VCaP (cell line): ENCODE data around the gene ATXN1.

Experiments
- H3K27ac ChIP-seq: fragments of 450-650 bp; 2 replicates; pipeline ENCODE4 v1.5.1; 2017
- TF ChIP-seq, protein P1 (sequence below): fragments of 450-650 bp; conservative IDR thresholded peaks from 2 replicates; pipeline ENCODE4 v1.5.1; 2017; ENCODE audit warnings: mild to moderate bottlenecking, moderate library complexity

ATXN1 gene

DNA sequence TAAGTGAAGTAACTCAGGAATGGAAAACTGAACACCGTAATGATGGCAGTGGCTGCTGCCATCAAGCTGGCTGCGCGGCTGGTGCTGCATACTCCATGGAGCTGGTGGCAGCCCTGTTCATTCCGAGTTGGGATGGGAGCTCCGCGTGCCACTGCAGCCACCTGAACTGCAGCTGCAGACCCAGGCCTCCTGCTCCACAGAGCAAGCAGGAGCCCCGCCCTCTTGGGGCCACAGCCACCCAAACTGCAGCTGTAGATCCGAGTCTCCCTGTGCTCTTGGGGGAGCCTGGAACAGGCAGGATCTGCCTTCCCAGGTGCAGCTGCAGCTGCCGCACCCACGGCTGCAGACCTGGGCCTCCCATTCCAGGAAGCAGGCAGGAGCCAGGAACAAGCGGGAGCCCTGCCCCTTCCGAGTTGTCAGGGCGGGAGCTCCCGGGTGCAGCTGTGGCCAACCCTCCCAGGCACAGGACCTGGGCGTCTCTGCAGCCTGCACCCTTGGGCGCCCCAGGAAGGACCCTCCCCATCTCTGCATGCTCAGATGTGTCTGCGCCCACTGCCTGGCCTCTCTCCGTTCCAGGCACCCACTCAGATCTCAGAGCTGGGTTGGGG lies 402.6 kb downstream of the ATXN1 start:
- H3K27ac ChIP-seq, result no peak overlapping the region
- TF ChIP-seq, protein P1, sequence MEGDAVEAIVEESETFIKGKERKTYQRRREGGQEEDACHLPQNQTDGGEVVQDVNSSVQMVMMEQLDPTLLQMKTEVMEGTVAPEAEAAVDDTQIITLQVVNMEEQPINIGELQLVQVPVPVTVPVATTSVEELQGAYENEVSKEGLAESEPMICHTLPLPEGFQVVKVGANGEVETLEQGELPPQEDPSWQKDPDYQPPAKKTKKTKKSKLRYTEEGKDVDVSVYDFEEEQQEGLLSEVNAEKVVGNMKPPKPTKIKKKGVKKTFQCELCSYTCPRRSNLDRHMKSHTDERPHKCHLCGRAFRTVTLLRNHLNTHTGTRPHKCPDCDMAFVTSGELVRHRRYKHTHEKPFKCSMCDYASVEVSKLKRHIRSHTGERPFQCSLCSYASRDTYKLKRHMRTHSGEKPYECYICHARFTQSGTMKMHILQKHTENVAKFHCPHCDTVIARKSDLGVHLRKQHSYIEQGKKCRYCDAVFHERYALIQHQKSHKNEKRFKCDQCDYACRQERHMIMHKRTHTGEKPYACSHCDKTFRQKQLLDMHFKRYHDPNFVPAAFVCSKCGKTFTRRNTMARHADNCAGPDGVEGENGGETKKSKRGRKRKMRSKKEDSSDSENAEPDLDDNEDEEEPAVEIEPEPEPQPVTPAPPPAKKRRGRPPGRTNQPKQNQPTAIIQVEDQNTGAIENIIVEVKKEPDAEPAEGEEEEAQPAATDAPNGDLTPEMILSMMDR, result no peak

DNA sequence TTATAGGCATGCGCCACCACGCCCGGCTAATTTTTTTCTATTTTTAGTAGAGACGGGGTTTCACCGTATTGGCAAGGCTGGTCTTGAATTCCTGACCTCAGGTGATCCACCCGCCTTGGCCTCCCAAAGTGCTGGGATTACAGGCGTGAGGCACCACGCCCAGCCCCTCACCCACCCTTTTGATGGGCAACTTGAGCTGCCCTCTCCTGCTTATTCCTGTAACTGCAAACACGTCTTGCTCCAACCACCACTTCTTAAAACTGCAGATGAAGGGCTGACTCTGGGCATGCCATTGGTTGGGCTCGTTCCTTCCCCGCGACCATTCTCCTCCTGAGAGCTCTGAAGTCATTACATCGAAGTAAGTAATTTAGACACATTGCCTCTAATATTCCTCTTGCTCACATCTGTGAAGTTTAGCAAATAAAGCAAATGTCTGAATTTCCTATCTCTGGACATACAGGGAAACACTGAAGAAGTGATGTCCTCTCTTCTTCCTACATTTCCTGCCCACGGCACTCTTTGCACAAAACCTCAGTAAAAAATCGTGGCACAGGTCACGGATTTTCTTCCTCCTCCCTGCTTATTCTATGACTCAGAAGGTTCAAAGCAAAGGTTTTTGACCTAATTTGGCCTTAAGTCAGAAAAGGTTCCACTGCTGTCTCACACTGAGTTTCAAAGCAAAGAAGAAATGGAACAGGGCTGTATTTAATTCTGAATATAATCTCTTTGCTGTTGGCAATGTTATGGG lies 405.4 kb downstream of the ATXN1 start:
- TF ChIP-seq, protein P1, result no peak
- no peak overlapping the region for H3K27ac ChIP-seq

DNA sequence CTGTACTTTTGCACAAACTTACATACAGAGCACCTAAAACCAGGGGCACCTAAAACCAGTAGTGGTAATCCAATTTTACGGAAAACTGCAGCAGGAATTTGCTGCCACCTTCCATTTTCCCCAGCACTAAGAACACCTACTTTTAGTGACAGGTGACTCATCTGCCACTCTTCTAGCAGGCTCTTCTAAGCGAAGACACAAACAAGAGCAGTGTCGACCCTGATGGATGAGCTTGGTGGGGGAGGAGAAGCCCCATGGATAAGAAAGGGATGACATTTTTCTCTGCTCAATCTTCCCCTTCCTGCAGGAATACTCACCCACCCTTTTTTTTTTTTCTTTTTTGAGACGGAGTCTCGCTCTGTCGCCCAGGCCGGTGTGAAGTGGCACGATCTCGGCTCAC lies 406.0 kb downstream of the ATXN1 start:
- TF ChIP-seq, protein P1, result no peak
- no peak overlapping the region for H3K27ac ChIP-seq

DNA sequence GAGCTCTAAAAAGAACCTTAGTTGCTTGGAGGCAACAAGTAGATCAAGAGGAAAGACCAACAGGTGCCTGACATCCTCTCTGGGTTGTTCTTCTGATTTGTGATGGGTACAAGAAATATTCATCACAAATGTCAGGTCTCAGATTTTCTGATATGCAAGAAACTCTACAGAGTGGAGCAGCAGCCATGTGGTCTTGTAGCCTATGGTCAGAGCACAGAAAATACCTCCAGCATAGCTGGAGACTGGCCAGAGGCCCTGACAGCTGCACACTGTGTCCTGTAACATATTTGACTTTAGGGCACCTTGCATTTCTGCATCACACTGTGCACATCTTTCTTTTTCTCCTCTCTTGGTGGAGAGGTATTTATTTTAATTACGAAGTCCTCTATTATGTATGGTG lies 406.6 kb downstream of the ATXN1 start:
- TF ChIP-seq, protein P1, result no peak
- H3K27ac ChIP-seq, result no peak overlapping the region

DNA sequence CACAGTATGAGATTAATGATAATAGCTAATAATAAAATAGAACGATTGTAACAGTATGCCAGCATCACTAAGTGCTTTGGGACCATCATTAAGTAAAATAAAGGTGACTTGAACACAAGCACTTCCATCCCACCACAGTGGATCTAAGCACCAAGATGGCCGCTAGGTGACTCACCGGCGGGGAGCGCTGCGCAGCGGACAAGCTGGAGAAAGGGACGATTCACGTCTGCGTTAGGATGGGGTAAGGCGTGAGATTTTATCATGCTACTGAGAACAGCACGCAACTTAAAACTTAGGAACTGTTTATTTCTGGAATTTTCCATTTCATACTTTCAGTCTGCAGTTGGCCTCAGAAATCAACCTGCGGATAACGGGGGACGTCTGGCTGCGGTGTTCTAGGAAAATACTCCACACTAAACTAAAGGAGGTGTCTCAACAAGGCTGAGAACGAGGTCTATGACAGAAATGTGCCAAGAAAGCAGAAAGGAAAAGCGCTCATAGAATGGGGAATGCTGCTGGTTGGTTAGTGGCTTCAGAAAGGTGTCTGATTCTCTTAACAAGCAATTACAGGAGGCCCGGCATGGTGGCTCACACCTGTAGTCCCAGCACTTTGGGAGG lies 408.3 kb downstream of the ATXN1 start:
- H3K27ac ChIP-seq, result no peak overlapping the region
- TF ChIP-seq, protein P1, result no peak

DNA sequence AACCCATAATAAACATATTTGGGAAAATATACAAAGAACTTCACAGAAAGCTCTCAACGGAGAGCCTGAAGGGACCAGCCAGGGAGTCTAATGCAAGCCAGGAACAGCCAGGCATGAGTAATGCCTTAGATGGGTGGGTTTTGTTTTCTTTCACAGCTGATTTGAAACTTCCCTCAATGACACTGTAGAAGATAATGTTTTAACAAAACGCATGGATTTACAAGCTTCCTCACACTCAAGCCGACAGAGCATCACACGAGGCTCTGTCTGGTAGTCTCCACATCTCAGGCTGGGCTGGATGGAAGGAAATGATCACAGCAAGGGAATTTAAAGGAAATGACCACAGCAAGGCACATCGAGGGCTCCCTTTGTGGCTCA lies 409.0 kb downstream of the ATXN1 start:
- no peak overlapping the region for H3K27ac ChIP-seq

DNA sequence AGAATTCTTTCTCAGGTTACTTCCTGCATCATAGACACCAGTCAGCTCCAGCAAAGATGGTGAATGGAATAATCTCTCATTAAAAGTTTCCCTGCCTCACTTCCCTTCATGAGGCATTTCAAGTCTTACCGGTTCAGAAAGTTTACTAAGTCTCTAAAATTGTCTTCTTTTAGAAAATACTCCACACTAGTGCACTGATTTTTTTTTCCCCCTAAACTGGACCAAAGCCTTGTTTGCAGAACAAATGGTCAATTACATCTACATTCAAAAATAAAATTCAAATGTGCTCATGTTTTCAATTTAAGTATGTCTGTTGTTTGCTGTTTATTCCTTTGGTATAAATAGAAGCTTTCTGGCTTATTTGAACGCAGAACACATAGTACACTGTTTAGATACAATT lies 411.7 kb downstream of the ATXN1 start:
- no peak overlapping the region for H3K27ac ChIP-seq
- TF ChIP-seq, protein P1, result no peak

More for the DNA sequence above, 409.0 kb downstream of the ATXN1 start:
- TF ChIP-seq, protein P1, result no peak
